GM11168 (cell line): ENCODE data around the gene TIMM23B.
"Not testable (repeated sequence)": the region's sequence is repeated elsewhere in the genome, so short reads cannot be mapped to it uniquely, and the experiment has no call there.

ENCODE experiments used
- in situ Hi-C: fragments of 300-500 bp; cut with MboI; formaldehyde crosslinking; loops from one replicate; pipeline ENCODE4 v1.12.0; 2022; ENCODE audit warnings: low sequenced_read_pairs; ENCODE audit not compliant: unreplicated experiment

TIMM23B gene

GRCh38 chr10:49941447-49942338, at the start of gene TIMM23B, which contains the start of gene PARG:
Gene TIMM23B (plus strand): TSS chr10:49942053. CDS start chr10:49942195, 142 bp downstream.
Gene PARG (minus strand): TSS chr10:49942027. CDS start chr10:49941725, 302 bp downstream.
- in situ Hi-C loops = loop anchor here (25.0 kb wide), 1 partner anchor 354 kb away; no protein-coding TSS in a partner anchor

- in situ Hi-C loops = not testable (repeated sequence)
These were observed 41.9 kb upstream of the TIMM23B start for GRCh38 chr10:49899999-49900398.

GRCh38 chr10:49900406-49900805, 41.4 kb upstream of the TIMM23B start:
- in situ Hi-C loops = not testable (repeated sequence)

GRCh38 chr10:49903829-49904228, 38.0 kb upstream of the TIMM23B start:
- in situ Hi-C loops = not testable (repeated sequence)

- in situ Hi-C loops = not testable (repeated sequence)
These were observed 33.4 kb upstream of the TIMM23B start for GRCh38 chr10:49908290-49909080.

GRCh38 chr10:49910295-49910694, 31.6 kb upstream of the TIMM23B start:
- in situ Hi-C loops = not testable (repeated sequence)

GRCh38 chr10:49916451-49916850, 25.4 kb upstream of the TIMM23B start:
- in situ Hi-C loops = not testable (repeated sequence)

GRCh38 chr10:49917927-49918326, 23.9 kb upstream of the TIMM23B start:
- in situ Hi-C loops = not testable (repeated sequence)

- in situ Hi-C loops = not testable (repeated sequence)
These were observed 19.8 kb upstream of the TIMM23B start for GRCh38 chr10:49922041-49922440.

- in situ Hi-C loops = not testable (repeated sequence)
These were observed 18.3 kb upstream of the TIMM23B start for GRCh38 chr10:49923572-49923971.

- in situ Hi-C loops = loop anchor here (25.0 kb wide), 1 partner anchor 344 kb away; no protein-coding TSS in a partner anchor
These were observed 10.6 kb upstream of the TIMM23B start for GRCh38 chr10:49931276-49931675.

- in situ Hi-C loops = loop anchor here (25.0 kb wide), 1 partner anchor 345 kb away; no protein-coding TSS in a partner anchor
These were observed 9.7 kb upstream of the TIMM23B start for GRCh38 chr10:49931959-49932728.

GRCh38 chr10:49942339-49942705, 469 bp downstream of the TIMM23B start:
- in situ Hi-C loops = loop anchor here (25.0 kb wide), 1 partner anchor 355 kb away; no protein-coding TSS in a partner anchor

- in situ Hi-C loops = loop anchor here (25.0 kb wide), 1 partner anchor 356 kb away; no protein-coding TSS in a partner anchor
These were observed 1.8 kb downstream of the TIMM23B start for GRCh38 chr10:49943607-49944006.

GRCh38 chr10:49948142-49948541, 6.3 kb downstream of the TIMM23B start:
- in situ Hi-C loops = loop anchor here (25.0 kb wide), 1 partner anchor 361 kb away; no protein-coding TSS in a partner anchor

GRCh38 chr10:49948737-49949136, 6.9 kb downstream of the TIMM23B start:
- in situ Hi-C loops = loop anchor here (25.0 kb wide), 1 partner anchor 361 kb away; no protein-coding TSS in a partner anchor

GRCh38 chr10:49952006-49952405, 10.2 kb downstream of the TIMM23B start:
- in situ Hi-C loops = not testable (repeated sequence)

- in situ Hi-C loops = not testable (repeated sequence)
These were observed 11.3 kb downstream of the TIMM23B start for GRCh38 chr10:49953122-49953521.

- in situ Hi-C loops = not testable (repeated sequence)
These were observed 28.5 kb downstream of the TIMM23B start for GRCh38 chr10:49970331-49970857.
